DND-41 (cell line): ENCODE data around the gene SLAIN2.
A peak's percentile ranks its signal among the peaks of the same experiment; 100 is the strongest.

Source experiments
- CTCF ChIP-seq: IDR thresholded peaks from 2 replicates; pipeline ENCODE4 v1.5.1; 2012; ENCODE audit warnings: borderline replicate concordance, low read length, moderate library complexity, mild to moderate bottlenecking; ENCODE audit not compliant: poor library complexity, severe bottlenecking; ENCODE audit errors: extremely low read depth
- EZH2 ChIP-seq: IDR thresholded peaks from 3 replicates; pipeline ENCODE4 v1.6.1; 2012; ENCODE audit warnings: borderline replicate concordance, low read depth, mild to moderate bottlenecking, moderate library complexity, low read length, inconsistent platforms; ENCODE audit not compliant: severe bottlenecking

DNA sequence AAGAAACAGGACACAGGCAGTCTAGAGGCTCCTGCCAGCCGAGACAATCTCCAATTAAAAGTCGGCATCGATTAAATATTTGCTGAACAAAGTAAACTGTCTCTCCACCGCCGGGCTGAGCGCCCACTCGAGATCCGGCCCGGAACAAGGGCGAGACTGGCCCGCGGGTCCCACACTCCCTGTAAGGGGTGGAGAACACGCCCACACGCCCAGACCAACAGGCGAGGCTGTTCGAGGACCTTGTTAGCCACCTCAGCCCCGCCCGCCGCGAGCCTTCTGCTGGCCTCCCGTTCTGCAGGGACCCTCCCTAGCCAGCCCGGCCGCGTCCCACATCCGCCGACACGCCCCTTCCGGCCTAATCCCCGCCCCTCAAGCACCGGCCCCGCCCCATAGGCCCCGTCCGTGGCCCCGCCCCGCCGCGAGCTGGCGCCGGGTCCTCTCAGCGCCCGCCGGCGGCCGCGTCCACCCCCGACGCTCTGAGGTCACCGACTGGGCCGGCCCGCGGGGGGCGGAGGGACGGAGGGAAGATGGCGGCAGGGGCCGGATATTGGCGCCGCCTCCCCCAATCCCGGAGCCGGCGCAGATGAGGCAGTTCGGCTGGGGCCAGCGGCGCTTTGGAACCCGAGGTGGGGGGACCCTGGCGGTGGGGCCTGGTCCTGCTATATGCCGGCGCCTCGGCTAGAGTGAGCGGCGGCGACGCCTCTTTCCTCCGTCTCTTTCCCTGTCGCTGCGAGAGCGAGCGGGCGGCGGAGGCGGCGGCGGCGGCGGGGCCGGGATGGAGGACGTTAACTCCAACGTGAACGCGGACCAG lies at the start of gene SLAIN2:
- TF ChIP-seq CTCF (peak; percentile 39), EZH2 (no peak)
